HG03565 (cell line): Measurements from ENCODE around the gene STARD13.

ENCODE experiments used
- ATAC-seq: cut with Tn5 transposase; IDR thresholded peaks from one replicate; pipeline ENCODE4 v1.9.1; 2021; ENCODE audit warnings: mild to moderate bottlenecking, moderate library complexity; ENCODE audit not compliant: unreplicated experiment

STARD13 gene

GRCh38 chr13:33229446-33230177, 55.9 kb downstream of the STARD13 start:
- no peak for ATAC-seq

GRCh38 chr13:33228648-33229445, 56.7 kb downstream of the STARD13 start:
- no peak for ATAC-seq

DNA sequence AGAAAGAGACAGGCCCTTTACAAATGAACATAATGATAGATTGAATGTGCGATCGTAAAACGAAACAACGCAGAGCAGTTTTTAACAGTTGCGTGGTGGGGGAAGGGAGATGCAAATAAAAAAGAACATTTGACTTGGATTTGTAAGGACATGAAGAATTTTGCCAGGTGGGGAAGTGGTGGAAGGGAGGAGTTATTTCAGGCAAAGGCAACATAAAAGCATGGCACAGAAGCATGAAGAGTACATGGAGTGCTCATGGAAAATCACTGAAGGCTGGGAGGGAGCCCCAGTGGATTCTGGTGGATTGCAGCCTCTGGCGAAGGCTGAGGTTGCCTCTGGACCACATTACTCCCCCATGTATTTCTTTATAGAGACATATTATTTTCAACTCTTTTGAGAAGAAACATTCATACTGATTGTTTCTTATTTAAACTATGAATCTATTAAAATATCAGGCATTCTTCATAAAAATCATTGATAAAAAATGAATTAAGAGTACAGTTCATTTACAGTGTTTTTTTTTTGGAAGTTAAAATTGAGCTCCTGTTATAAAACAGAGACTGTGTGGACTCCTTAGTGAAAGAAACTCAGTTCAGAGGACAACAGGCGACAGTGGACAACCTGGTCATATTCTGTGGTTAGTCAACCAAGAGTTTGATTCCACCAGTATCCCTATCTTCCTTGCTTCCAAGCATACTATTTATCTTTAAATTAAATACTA, 57.5 kb downstream of the STARD13 start:
- no peak for ATAC-seq

GRCh38 chr13:33224686-33225085, 60.9 kb downstream of the STARD13 start:
- no peak for ATAC-seq

DNA sequence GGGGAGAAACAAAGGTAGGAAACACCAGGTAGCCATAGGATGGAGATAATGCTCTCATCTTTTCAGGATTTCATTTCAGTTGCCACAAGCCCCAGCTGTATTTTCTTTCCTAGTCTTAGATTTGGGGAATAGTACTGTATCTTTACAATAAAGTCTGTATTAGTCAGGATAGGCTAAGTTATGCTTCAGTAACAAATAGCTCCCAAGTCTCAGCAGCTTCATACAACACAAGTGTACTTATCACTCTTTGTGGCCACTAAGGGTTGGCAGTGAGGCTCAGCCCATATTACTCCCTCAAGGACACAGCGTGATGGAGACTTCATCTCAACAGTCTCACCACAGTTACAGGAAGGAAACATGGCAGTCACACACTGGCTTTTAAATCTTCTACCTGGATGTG, 61.4 kb downstream of the STARD13 start:
- ATAC-seq = no peak

DNA sequence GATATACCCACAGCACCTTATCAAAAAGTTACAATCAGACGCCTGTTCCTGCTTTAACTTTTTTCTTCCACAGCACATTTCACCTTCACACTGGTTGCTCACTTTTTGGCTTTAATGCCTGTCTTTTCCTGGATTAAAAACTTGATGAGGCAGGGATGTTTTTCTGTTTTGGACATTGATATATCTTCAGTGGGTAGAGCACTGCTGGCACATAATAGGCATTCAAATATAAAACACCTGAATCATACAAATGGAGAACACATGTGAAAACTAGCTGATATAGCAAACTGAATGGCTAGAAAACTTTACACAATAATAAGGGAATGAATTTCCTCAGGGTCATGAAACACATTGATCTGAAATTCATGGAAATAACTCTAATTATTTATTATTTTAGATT, 65.6 kb downstream of the STARD13 start:
- ATAC-seq = no peak

DNA sequence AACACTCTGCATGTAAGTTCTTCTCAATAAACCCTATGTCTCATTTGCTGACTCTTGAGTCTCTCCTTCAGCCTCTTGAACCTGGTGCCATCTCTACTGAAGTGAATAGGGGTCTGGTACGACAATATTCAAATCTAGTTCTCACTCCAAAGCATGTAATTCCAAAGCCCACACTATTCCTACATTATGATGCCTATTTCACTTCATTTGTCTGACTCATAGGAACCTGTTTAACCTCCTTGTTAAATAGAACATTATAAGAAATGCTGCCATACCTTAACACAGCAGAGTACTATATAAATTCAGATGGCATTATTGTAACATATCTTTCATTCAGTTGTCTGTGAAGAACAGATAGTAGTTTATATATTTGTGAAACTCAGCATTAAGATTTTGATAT, 67.1 kb downstream of the STARD13 start:
- ATAC-seq = no peak

DNA sequence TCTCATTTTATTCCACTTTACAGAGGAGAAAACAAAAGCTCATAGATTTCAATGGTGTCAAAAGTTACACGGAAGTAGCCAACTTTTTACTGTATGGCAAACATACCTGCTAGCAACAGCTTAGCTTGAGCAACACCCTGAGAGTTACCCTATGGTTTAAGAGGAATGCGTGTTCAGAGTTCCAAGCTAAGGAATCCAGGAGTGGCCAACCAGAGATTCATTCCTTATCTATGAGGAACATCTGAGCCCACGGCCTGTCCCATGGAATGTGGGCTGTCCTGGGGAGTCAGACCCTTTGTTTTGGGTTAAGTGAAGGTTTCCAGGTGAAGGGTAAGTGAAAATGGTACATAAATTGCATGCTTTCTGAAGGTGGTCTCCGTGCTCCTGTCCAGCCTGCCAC, 67.5 kb downstream of the STARD13 start:
- no peak for ATAC-seq

- no peak for ATAC-seq
Observed at GRCh38 chr13:33217256-33217655, 68.3 kb downstream of the STARD13 start.

GRCh38 chr13:33213797-33214196, 71.8 kb downstream of the STARD13 start:
- no peak for ATAC-seq

DNA sequence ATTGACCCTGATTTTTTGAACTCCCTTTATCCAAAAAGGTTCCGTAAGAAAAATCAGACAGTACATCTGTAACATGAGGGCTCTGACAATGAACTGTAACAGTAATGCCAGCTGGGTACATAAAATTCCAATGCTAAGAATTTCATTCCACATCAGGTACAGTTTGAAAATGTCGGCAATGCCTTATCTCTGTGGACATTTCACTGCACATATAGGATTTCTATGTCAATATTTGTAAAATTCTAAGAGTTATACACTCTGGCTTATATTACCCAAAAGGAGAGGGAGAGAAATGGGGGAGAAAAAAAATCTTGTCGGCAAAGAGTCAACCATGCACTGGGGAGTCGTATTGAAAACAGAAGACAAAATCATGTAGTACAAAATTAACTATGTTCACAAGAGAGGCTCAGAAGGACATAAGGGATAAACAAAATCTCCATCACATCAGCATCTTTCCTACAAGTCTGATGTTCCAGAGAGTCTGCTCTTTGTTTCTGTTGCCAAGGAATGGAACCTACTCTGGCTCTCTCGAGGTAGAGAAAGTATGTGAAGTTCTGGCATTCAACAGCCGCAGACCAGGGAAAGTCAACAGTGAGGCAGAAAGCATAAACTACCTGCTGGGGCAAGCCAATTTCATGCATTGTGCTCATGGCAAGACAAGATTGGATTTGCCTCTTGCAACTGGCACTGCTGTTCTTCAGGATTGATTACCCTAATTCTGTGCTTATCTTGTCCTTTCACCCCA, 72.4 kb downstream of the STARD13 start:
- ATAC-seq = no peak

DNA sequence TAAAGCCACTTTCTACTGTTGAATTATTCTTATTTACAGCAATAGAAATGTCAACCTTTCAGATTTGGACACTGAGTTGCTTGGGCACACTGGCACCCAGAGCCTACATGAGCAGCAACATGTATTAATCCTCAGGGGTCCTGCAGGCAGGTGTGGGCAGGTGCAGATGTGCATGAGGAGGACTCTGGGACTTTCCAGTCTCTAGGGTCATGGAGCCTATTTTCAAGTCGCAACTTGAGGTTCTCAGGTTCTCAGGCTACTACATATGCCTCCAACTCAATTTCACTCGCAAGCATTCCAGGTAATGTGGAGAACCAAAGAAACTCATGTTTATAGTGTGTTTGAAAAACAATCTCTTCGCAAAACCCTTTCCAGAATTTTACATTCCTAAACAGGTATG, 73.2 kb downstream of the STARD13 start:
- ATAC-seq = no peak

DNA sequence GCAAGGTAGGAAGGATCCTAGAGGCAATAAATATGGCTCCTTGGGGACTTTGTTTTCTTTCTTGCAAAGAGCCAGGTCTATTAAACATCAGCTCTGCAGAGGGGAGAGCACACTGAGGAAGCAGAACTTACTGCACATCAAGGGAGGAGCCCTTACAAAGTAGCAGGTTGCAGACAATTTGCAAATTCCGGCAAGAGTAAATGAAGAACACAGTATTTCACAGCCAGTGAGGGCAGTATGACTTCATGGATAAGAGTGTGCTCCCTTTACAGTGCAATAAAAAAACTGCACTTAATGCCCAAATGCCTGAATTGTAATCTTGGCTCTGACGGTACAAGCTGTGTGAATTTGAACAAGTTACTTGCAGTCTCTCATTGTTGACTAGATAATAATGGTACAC, 75.5 kb downstream of the STARD13 start:
- no peak for ATAC-seq

GRCh38 chr13:33208290-33209220, 77.0 kb downstream of the STARD13 start:
- ATAC-seq = no peak

GRCh38 chr13:33207615-33207961, 78.0 kb downstream of the STARD13 start:
- ATAC-seq = no peak

GRCh38 chr13:33206945-33207614, 78.5 kb downstream of the STARD13 start:
- ATAC-seq = no peak

DNA sequence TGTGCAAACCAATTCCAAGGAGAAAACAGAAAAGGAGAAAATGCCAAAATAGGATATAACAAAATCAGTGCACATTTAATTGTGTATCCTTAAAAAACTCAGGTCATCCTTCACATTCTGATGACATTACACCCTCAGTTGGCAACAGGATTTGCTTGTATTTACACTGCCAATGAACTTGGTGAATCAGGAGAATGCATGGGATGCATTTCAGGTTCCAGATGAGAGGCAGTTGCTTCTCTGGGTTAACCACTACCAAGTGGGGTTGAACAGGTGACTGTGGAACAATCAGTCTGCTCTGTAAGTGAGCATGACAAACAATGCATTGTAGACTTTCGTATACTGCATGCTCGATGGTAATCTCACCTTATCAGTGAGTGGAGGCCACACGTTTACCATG, 79.1 kb downstream of the STARD13 start:
- ATAC-seq = no peak

GRCh38 chr13:33205804-33206221, 79.7 kb downstream of the STARD13 start:
- no peak for ATAC-seq

DNA sequence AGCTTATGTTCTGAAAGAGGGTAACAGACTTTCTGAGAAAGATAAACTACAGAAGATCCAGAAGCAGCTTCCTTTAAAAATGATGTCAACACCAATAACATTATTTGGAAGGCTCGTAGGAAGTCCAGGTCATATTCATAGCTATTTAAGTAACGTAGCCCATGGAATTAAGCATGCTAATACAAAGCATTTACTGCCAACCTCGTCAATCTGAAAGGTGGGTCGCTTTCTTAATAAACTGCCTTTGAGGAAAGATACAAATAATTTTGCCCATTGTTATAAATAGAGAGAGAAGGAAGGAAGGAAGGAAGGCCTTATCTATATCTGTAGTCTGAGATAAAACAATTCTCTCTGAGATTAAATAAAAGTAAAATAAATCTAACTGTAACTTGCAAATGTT, 80.3 kb downstream of the STARD13 start:
- no peak for ATAC-seq
